Type B pancreatic cell (in vitro differentiated cells): ENCODE data around the gene VPS4A. TPM values are rescaled to one million over a fixed set of nuclear protein-coding genes. Genes with fewer than 3 reads are reported as not detected.
A peak's percentile ranks its signal among the peaks of the same experiment; 100 is the strongest.
"Not testable (repeated sequence)": the region's sequence is repeated elsewhere in the genome, so short reads cannot be mapped to it uniquely, and the experiment has no call there.

Source experiments
- DNase-seq: peaks from one replicate; pipeline ENCODE4 v3.0.0; 2021; ENCODE audit warnings: mixed read lengths; ENCODE audit not compliant: unreplicated experiment; ENCODE audit errors: extremely low spot score
- H3K27ac Mint-ChIP-seq: 2 replicates; pipeline ENCODE4 v1.8.0; 2021; ENCODE audit warnings: mild to moderate bottlenecking, mixed read lengths
- H3K27me3 Mint-ChIP-seq: 2 replicates; pipeline ENCODE4 v1.8.0; 2021; ENCODE audit warnings: mixed read lengths
- H3K36me3 Mint-ChIP-seq: 2 replicates; pipeline ENCODE4 v1.8.0; 2021; ENCODE audit warnings: mixed read lengths
- H3K4me1 Mint-ChIP-seq: one replicate; pipeline ENCODE4 v1.8.0; 2021; ENCODE audit warnings: mixed read lengths; ENCODE audit not compliant: unreplicated experiment
- H3K4me3 Mint-ChIP-seq: 2 replicates; pipeline ENCODE4 v1.8.0; 2021; ENCODE audit warnings: mild to moderate bottlenecking, mixed read lengths
- H3K9me3 Mint-ChIP-seq: 2 replicates; pipeline ENCODE4 v1.8.0; 2021; ENCODE audit warnings: mixed read lengths
- CTCF ChIP-seq: fragments of 200-600 bp; sonication (generic); conservative IDR thresholded peaks from 2 replicates; pipeline ENCODE4 v1.5.0; 2021; ENCODE audit warnings: antibody characterized with exemption, mild to moderate bottlenecking
- total RNA-seq: library from RNA; stranded (reverse); gene quantifications from 2 replicates; pipeline ENCODE4 v1.2.1, GENCODE V29; 2021; ENCODE audit warnings: low replicate concordance

The VPS4A gene
- total RNA-seq, 1 donor from 2014 or later = 31.2 TPM

- Mint-ChIP-seq H3K4me1 (no peaks in the 10 kb centered on the region), H3K9me3 (no peaks in the 10 kb centered on the region), H3K27me3 (no peaks in the 10 kb centered on the region), H3K27ac (no peak overlapping the region), H3K36me3 (peaks cover 7% of the 10 kb centered on the region), H3K4me3 (no peak overlapping the region)
- no peak for TF ChIP-seq CTCF
- no peak for DNase-seq
Observed at GRCh38 chr16:69285240-69285639, 25.9 kb upstream of the VPS4A start.

- Mint-ChIP-seq H3K36me3 (peaks cover 7% of the 10 kb centered on the region), H3K4me3 (no peak overlapping the region), H3K27me3 (no peaks in the 10 kb centered on the region), H3K4me1 (no peaks in the 10 kb centered on the region), H3K9me3 (no peaks in the 10 kb centered on the region), H3K27ac (no peak overlapping the region)
- no peak for DNase-seq
- peak; percentile 90 for TF ChIP-seq CTCF
Observed at GRCh38 chr16:69286941-69287713, 24.0 kb upstream of the VPS4A start.

DNA sequence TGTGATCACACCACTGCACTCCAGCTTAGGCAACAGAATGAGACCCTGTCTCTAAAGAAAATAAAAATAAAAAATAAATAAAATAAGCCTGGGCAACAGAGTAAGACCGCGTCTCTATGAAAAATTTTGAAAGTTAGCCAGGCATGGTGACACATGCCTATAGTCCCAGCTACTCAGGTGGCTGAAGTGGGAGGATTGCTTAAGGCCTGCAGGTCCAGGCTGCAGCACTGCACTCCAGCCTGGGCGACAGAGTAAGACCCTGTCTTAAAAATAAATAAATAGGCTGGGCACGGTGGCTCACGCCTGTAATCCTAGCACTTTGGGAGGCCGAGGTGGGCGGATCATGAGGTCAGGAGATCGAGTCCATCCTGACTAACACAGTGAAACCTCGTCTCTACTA lies 19.5 kb upstream of the VPS4A start:
- not testable (repeated sequence) for H3K27me3 Mint-ChIP-seq, H3K4me1 Mint-ChIP-seq, DNase-seq, H3K36me3 Mint-ChIP-seq, H3K27ac Mint-ChIP-seq, H3K4me3 Mint-ChIP-seq, H3K9me3 Mint-ChIP-seq

- Mint-ChIP-seq H3K9me3 (no peaks in the 10 kb centered on the region), H3K27ac (no peak overlapping the region)
Observed at GRCh38 chr16:69293401-69293800, 17.7 kb upstream of the VPS4A start.

DNA sequence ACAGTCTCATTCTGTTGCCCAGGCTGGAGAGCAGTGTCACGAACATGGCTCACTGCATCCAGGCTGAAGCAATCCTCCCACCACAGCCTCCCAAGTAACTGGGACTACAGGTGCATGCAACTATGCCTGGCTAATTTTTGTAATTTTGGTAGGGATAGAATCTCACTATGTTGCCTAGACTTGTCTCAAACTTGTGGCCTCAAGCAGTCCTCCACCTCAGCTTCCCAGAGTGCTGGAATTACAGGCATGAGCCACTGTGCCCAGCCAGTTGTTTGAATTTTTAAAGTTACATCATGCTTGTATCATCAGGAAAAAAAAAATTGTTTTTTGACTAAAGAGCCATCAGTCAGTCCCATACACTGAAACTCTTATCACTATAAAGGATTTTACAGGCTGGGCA lies 17.1 kb upstream of the VPS4A start:
- Mint-ChIP-seq H3K27me3 (no peaks in the 10 kb centered on the region), H3K27ac (no peak overlapping the region), H3K36me3 (peaks cover 7% of the 10 kb centered on the region), H3K9me3 (no peaks in the 10 kb centered on the region), H3K4me1 (no peaks in the 10 kb centered on the region), H3K4me3 (no peak overlapping the region)
- DNase-seq = no peak
- TF ChIP-seq CTCF = no peak

More at GRCh38 chr16:69293401-69293800, 17.7 kb upstream of the VPS4A start:
- no peaks in the 10 kb centered on the region for H3K27me3 Mint-ChIP-seq
- DNase-seq = no peak
- H3K4me3 Mint-ChIP-seq = no peak overlapping the region
- TF ChIP-seq CTCF = no peak
- H3K36me3 Mint-ChIP-seq = peaks cover 5% of the 10 kb centered on the region
- H3K4me1 Mint-ChIP-seq = no peaks in the 10 kb centered on the region

- H3K4me3 Mint-ChIP-seq, H3K9me3 Mint-ChIP-seq, H3K27me3 Mint-ChIP-seq, H3K4me1 Mint-ChIP-seq, DNase-seq, H3K27ac Mint-ChIP-seq: not testable (repeated sequence)
- peaks cover 13% of the 10 kb centered on the region for H3K36me3 Mint-ChIP-seq
Observed at GRCh38 chr16:69296771-69297170, 14.4 kb upstream of the VPS4A start.
